Measurements from ENCODE around the gene NIPBL. TPM values are rescaled to one million over a fixed set of nuclear protein-coding genes. Genes with fewer than 3 reads are reported as not detected.

Gene NIPBL
- total and polyA plus RNA-seq, 10 of the 15 experiments (the other 5 are each of a cell fraction or from before 2014, with no cell fraction given), result 10.4 to 50.4 (median 20.2) TPM

- TF ChIP-seq GABPA (IDR thresholded peaks at IDR 0.05; ENCODE audit: low read depth) (no peak), NR2C1 (IDR thresholded peaks at IDR 0.05) (no peak), SREBF1 (IDR thresholded peaks at IDR 0.05; ENCODE audit: low read length) (no peak), HCFC1 (IDR thresholded peaks at IDR 0.05; ENCODE audit: low read length) (no peak), ZZZ3 (IDR thresholded peaks at IDR 0.05; ENCODE audit: control insufficient read depth, insufficient read length, low read depth) (no peak), TCF7 (IDR thresholded peaks at IDR 0.05; ENCODE audit: borderline replicate concordance) (no peak), MXI1 (IDR thresholded peaks at IDR 0.05; ENCODE audit: low read depth, low read length) (no peak), EP300 (IDR thresholded peaks at IDR 0.05; ENCODE audit: borderline replicate concordance in 1 of 2, control insufficient read depth in 1 of 2, low read depth in 2 of 2, low read length in 2 of 2) (0 out of 4 replicates have a peak, but pooled peaks of 1 of the 2 experiments have one; percentile 33), MEF2B (IDR thresholded peaks at IDR 0.05; ENCODE audit: partially characterized antibody, poor library complexity, severe bottlenecking) (no peak), SREBF2 (IDR thresholded peaks at IDR 0.05; ENCODE audit: low read length) (no peak), MYB (IDR thresholded peaks at IDR 0.05; ENCODE audit: borderline replicate concordance, low read depth, low read length) (no peak), TARDBP (IDR thresholded peaks at IDR 0.05; ENCODE audit: borderline replicate concordance) (no peak), MAX (IDR thresholded peaks at IDR 0.05; ENCODE audit: low read depth, low read length) (no peak), PRDM15 (CRISPR knock-in tag; IDR thresholded peaks at IDR 0.05) (no peak), BRCA1 (IDR thresholded peaks at IDR 0.05; ENCODE audit: low read depth, low read length) (no peak), SRF (IDR thresholded peaks at IDR 0.05; ENCODE audit: low read depth in 2 of 2, low read length in 2 of 2) (no peak), FOS (IDR thresholded peaks at IDR 0.05; ENCODE audit: borderline replicate concordance, extremely low read depth, insufficient read length) (no peak), E2F4 (IDR thresholded peaks at IDR 0.05; ENCODE audit: low read depth, low read length) (no peak), ZBTB33 (IDR thresholded peaks at IDR 0.05) (no peak), EGR1 (IDR thresholded peaks at IDR 0.05; ENCODE audit: borderline replicate concordance in 1 of 2, low read depth in 2 of 2, low read length in 2 of 2) (no peak)
- TF ChIP-seq, protein P1, sequence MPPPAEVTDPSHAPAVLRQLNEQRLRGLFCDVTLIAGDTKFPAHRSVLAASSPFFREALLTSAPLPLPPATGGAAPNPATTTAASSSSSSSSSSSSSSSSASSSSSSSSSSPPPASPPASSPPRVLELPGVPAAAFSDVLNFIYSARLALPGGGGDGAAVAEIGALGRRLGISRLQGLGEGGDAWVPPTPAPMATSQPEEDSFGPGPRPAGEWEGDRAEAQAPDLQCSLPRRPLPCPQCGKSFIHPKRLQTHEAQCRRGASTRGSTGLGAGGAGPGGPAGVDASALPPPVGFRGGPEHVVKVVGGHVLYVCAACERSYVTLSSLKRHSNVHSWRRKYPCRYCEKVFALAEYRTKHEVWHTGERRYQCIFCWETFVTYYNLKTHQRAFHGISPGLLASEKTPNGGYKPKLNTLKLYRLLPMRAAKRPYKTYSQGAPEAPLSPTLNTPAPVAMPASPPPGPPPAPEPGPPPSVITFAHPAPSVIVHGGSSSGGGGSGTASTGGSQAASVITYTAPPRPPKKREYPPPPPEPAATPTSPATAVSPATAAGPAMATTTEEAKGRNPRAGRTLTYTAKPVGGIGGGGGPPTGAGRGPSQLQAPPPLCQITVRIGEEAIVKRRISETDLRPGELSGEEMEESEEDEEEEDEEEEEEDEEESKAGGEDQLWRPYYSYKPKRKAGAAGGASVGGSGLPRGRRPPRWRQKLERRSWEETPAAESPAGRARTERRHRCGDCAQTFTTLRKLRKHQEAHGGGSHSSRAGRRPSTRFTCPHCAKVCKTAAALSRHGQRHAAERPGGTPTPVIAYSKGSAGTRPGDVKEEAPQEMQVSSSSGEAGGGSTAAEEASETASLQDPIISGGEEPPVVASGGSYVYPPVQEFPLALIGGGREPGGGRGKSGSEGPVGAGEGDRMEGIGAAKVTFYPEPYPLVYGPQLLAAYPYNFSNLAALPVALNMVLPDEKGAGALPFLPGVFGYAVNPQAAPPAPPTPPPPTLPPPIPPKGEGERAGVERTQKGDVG (CRISPR knock-in tag; IDR thresholded peaks at IDR 0.05), result no peak
Measured at GRCh38 chr5:36882250-36882649, 5.7 kb downstream of the NIPBL start (continued).
